Endometrium (tissue), 2 donors: ENCODE results near the gene TEKT5.
"Not testable (repeated sequence)": the region's sequence is repeated elsewhere in the genome, so short reads cannot be mapped to it uniquely, and the experiment has no call there.

ENCODE experiments used
- FAIRE-seq: peaks from 2 replicates; lab custom pipeline; 2012; peaks lifted over from hg19 to GRCh38; lab: Jason Lieb, UNC
- donor health status: control.
- donor health status: control.

Gene TEKT5

GRCh38 chr16:10684511-10685151, 10.1 kb downstream of the TEKT5 start:
- FAIRE-seq = no peak

GRCh38 chr16:10683170-10683569, 11.6 kb downstream of the TEKT5 start:
- no peak for FAIRE-seq

DNA sequence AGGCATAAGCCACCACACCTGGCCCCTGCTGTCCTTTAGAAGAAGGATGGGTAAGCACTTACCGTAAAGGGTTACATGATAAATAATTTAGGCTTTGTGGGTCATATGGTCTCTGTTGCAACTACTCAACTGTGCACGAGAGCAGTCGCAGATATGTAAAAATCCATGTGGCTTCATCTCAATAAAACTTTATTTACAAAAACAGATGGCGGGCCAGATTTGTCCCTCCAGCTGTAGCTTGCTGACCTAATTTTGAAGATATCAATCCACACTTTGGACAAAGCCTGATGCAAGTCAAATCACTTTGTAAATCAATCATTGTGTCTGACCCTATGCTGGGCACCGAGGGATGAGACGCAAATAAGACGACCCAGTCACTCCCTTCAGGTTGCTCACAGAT, 12.1 kb downstream of the TEKT5 start:
- FAIRE-seq = no peak

- FAIRE-seq = no peak
Observed at GRCh38 chr16:10681310-10682308, 13.1 kb downstream of the TEKT5 start.

- FAIRE-seq = no peak
Observed at GRCh38 chr16:10679921-10680320, 14.8 kb downstream of the TEKT5 start.

DNA sequence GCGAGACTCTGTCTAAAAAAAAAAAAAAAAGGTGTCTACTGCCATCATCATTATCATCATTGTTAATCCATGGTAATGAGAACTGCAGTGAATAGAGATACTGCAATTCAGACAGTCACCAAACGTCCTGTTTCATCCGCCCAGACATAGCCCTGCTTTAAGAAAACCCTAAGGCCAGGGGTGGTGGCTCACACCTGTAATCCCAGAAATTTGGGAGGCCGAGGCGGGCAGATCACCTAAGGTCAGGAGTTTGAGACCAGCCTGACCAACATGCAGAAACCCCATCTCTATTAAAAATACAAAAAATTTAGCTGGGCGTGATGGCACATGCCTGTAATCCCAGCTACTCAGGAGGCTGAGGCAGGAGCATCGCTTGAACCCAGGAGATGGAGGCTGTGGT, 15.3 kb downstream of the TEKT5 start:
- FAIRE-seq = not testable (repeated sequence)

DNA sequence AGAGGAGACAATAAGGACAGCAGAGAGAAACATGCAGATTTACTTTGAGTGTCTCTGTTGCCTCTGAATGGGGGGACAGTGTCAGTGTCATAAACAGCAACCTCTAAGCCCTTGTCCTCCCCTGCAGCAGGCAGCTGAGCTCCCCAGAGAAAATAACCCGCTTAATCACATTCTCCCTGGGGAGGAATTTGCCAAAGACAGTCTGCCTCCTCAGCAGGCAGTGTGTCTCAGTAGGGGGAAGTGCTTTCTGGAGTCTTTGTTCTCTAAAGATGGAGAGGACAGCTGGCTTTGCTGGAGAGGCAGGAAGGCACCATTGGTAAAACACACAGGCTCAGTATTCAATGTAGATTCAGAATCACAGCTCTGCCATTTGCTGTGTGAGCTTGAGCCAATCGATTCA, 16.1 kb downstream of the TEKT5 start:
- no peak for FAIRE-seq

GRCh38 chr16:10676284-10676683, 18.4 kb downstream of the TEKT5 start:
- FAIRE-seq = no peak

DNA sequence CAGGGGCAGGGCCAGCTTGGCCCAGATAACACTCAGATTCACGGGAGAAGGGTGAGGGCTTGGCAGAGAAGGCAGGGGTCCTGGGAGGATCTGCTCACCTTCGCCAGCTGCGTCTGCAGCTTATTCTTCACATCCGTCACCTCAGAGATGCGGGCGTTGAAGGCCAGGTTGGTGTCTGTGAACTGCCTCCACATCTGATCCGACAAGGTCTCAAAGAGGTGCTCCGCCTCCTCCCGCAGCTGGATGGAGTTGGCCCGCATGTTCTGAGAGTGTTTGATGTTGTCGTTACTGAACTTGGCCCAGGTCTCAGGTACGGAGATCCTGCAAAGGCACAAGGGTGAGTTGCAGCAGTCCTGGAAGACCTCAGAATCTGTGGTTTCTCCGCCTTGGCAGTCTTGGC, 18.9 kb downstream of the TEKT5 start:
- no peak for FAIRE-seq

DNA sequence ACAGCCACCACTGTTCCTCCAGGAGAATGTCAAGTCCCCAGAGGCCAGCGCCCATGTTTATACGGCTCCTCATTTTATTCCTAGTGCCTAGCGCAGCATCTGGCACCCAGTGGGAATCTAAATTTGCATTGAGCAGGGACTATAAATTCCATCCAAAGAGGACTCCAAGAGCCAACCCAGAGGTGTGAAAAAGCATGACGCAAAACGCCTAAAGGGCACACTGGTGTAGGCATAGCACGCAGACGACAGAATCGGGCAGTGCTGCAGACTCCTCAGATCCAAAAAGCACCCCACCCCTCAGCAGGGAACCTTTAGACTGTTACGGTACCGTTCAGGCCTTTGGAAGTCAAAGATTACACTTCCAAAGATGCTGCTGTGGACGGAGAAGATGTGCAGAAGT, 19.5 kb downstream of the TEKT5 start:
- FAIRE-seq = no peak

DNA sequence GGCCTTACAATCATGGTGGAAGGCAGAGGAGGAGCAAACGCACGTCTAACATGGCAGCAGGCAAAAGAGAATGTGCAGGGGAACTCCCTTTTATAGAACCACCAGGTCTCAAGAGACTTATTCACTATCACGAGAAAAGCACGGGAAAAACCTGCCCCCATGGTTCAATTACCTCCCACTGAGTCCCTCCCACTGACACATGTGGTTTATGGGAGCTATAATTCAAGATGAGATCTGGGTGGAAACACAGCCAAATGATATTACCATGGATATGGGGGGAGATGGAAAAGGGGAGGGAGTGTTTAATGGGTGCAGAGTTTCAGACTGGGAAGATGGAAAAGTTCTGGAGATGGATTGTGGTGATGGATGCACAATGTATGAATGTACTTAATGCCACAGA, 23.0 kb downstream of the TEKT5 start:
- no peak for FAIRE-seq

DNA sequence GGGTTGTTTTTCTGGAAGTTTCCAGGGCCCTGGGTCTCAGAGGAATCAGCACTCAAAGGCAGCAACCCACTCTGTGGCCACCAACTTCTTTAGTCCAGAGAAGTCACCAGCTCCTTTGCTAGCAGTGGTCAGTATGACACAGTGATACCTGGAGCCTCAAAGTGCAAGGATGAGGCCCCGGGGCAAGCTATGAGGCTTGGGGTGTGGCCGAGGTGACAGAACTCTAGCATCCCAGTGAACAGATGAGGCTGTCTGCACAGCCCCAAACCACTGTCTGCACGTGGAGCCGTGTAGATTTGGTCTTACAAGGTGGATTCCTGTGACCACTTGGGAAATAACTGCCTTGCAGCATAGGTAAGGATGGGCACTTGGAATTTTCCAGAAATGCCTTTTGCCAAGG, 24.9 kb downstream of the TEKT5 start:
- FAIRE-seq = no peak

DNA sequence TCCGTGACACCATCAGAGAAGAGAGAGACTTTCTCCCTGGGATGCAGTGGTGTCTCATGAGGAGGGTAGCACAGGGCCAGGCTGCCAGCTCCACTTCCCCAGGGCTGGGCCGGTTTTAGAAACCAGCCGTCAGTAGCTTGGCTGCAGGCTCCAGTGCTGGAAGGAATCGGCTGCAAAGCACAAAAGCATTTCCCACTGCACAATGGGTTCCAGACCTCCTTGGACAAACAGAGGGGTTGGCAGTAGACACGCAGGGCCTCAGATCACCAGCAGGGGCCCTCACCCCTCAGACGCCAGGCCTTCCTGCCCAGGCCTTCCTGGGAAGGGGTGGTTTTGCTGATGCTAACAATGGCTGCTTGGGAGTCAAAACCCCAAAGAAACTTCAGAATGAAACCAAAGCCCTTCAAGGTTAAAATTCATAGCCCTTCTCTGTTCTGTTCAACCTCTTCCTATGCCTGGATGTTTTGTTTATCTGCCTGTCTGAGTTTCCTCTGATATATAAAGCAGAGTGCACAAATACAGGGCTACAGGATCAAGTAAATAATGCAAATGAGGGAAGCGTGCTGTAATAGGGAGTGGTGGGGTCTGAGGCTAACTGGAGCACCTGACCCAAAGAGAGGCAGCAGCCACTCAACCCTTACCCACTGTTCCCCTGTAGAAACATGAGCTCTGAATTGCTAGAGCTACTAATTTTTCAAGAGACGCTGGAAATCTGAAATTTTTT, 26.2 kb downstream of the TEKT5 start:
- FAIRE-seq = no peak

DNA sequence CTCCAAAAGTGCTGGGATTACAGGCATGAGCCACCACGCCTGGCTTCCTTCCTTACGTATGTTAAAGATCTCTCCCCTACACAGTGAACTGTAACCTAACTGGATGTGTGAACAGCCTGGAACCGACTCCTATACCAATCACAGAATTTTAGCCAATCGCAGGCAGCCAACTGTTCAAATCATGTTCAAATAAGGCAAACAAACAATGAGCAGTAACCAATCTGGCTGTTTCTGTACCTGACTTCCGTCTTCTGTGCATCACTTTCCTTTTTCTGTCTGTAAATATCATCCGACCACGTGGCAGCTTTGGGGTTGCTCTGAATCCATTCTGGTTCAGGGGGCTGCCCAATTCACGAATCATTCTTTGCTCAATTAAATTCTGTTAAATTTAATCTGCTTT, 27.5 kb downstream of the TEKT5 start:
- FAIRE-seq = no peak

DNA sequence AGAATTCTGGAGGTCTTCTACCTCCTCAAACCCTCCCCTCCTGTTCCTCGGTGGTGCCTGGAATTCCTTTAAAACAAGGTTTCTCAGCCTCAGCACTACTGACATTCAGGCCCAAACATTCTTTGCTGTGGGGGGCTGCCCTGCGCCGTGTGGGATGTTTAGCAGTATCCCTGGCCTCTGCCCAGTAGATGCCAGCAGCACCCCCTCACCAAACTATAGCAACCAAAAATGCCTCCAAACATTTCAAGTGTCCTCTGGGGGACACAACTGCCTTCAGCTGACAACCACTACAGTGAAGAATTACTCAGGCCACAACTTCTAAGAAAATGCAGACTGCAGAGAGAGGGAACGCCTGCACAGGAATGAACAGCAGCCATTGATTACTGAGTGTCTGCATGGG, 28.4 kb downstream of the TEKT5 start:
- no peak for FAIRE-seq

DNA sequence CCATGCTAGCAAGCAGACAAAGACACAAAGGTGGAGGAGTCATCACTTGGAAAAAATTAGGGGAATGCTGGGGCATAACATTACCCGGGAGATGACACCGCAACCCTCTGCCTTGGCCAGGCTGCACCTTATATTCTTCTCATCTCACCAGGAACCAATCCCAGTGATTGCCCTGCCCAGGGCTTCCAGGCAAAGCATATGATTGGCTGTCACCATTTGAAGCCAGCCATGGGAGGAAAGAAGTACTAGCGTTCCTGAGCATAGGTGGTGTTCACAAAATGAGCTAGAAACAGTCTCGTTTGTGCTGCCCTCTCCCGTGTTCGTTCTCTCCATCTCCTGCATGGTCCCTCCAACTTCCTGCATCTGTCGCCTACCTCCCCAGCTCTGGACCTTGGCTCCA, 29.6 kb downstream of the TEKT5 start:
- FAIRE-seq = no peak

GRCh38 chr16:10664720-10665126, 30.0 kb downstream of the TEKT5 start:
- no peak for FAIRE-seq

- FAIRE-seq = no peak
Observed at GRCh38 chr16:10663744-10664143, 31.0 kb downstream of the TEKT5 start.

GRCh38 chr16:10663146-10663545, 31.6 kb downstream of the TEKT5 start:
- FAIRE-seq = no peak

- no peak for FAIRE-seq
Observed at GRCh38 chr16:10662212-10662611, 32.5 kb downstream of the TEKT5 start.

GRCh38 chr16:10661737-10662136, 33.0 kb downstream of the TEKT5 start:
- no peak for FAIRE-seq

GRCh38 chr16:10660950-10661635, 33.6 kb downstream of the TEKT5 start:
- FAIRE-seq = no peak
